ENCODE measurements around the gene ZNF157.
"Not testable (repeated sequence)": the region's sequence is repeated elsewhere in the genome, so short reads cannot be mapped to it uniquely, and the experiment has no call there.

Gene ZNF157

GRCh38 chrX:47370278-47370677 is at the start of gene ZNF157:
ZNF157 (plus strand) TSS chrX:47370578; CDS start chrX:47370669, 91 bp downstream.
- no peak for DNase-seq

- no peak for DNase-seq
Observed at GRCh38 chrX:47321386-47321785, 49.0 kb upstream of the ZNF157 start.

- DNase-seq: no peak
Observed at GRCh38 chrX:47321823-47322371, 48.5 kb upstream of the ZNF157 start.

GRCh38 chrX:47327902-47328301 is 42.5 kb upstream of the ZNF157 start:
- no peak for DNase-seq

DNA sequence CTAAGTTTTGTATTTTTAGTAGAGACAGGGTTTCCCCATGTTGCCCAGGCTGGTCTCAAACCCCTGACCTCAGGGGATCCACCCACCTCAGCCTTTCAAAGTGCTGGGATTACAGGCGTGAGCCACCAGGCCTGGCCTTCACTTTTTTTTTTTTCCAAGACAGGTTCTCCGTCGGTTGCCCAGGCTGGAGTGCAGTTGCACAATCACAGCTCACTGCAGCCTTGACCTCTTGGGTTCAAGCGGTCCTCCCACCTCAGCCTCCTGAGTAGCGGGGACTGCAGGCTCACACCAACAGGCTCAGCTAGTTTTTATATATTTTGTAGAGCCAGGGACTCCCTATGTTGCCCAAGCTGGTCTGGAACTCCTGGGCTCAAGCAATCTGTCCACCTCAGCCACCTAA is 37.6 kb upstream of the ZNF157 start:
- DNase-seq: not testable (repeated sequence)

GRCh38 chrX:47351706-47352105 is 18.7 kb upstream of the ZNF157 start:
- no peak for DNase-seq

GRCh38 chrX:47358387-47359065 is 11.9 kb upstream of the ZNF157 start:
- DNase-seq: peak; percentile 57

DNA sequence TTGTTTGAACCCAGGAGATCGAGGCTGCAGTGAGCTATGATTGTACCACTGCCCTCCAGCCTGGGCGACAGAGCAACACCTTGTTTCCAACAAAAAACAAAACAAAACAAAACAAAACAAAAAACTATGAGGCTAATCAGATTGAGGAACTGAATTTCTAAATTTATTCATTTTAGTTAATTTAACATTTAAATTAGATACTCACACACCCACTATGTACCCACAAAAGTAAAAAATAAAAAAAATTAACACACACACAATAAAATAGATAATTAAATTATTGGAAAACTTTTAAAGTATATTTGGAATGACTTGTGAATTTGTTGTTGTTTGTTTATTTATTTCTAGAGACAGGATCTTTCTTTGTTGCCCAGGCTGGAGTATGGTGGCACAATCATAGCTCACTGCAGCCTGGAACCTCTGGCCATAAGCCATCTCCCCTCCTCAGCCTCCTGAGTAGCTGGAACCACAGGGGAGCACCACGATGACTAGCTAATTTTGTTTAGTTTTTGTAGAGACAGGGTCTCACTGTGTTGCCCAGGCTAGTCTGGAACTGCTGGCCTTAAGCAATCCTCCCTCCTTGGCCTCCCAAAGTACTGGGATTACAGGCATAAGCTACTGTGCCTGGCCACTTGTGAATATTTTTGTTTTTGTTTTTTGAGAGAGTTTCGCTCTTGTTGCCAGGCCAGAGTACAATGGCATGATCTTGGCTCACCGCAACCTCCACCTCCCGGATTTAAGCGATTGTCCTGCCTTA is 9.8 kb upstream of the ZNF157 start:
- DNase-seq: no peak

DNA sequence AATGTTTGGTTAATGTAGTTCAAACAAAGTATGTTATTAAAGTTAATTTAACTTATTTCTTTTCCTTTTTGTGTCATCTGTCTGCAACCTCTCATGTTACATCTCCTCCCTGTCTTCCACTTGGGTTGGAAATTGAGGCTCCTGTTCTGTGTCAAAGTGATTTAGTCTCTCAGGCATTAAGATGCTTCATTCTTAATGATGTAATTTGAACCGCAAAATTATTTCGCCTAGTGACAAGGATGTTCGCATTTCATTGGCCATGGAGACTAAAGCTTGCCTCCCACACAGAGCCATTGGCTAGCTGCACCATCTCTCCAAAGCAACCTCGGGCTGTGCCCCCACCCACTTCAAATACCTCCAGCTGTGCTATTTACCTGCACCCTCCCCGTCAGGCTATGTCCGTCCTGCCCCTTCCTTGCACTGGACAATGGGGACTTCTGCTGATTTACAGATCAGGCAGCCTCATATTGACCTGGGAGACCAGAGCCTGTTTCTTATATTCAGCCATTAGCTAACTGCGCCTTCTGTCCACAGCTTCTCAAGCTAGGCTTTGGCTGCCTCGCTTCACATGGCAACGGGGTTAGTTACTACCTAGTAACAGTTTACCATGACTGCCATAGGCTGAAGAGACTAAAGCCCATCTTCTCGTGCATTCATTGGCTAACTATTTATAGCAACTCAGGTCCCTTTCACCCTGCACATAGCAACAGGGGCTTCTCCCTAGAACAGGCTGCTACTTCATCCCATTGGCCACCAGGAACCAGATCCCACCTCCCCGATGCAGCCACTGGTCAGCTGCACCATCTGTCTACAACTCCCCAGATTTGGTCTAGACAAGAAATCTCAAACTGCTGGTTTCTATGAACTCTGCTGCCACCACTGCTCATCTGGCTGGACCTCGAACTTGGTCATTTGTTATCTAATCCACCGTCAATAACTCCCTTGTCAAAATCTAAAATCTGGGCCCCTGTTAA is 8.6 kb upstream of the ZNF157 start:
- peak; percentile 82 for DNase-seq

DNA sequence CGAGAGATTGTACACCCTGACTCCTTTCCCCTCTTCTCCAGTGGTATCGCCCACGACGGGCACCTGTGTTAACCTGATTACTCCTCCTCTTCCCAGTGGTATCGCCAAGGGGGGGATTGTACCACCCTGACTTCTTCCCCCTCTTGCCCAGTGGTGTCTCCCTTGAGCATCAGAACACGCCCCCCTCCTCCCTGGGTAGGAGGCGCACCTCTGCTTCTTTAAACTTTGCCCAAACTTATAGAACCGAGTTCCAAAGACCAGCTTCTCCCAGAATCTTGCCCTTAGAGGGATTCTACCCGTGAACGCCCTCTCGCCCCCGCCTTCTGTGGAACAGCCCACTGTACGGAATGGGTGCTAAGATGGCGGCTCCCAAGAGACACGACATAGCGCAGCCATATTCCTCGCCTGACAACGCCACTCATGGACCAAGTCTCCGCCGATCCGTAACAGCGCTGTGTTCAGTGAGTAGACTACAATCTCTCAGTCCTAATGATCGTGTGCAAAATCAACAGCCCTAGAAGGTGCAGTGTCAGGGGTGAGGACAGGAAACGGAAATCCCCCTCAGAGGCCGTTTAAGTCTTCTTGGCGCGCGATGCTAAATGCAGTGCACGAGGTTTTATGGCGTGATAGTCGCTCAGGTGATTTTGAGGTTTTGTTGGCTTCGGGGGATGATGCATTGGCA is 4.2 kb upstream of the ZNF157 start:
- DNase-seq: peak; percentile 85

GRCh38 chrX:47373198-47373597 is 2.8 kb downstream of the ZNF157 start:
- DNase-seq: no peak

DNA sequence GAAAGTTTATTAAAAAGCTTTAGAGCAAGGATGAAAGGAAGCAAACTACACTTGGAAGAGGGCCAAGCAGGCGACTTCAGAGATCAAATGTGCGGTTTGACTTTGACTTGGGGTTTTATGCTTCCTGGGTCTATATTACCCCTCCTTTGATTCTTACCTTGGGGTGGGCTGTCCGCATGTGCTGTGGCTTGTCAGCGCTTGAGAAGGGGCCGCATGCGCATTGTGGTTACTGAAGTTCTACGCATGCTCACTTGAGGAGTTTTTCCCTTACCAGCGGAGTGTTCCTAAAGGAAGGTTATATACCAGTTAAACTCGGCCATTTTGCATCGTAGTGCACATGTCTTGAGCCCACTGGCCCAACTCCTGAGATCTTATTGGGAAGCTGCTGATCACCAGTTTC is 9.9 kb downstream of the ZNF157 start:
- DNase-seq: peak; percentile 89

- DNase-seq: not testable (repeated sequence)
Observed at GRCh38 chrX:47380837-47381236, 10.5 kb downstream of the ZNF157 start.

- DNase-seq: peak; percentile 83
Observed at GRCh38 chrX:47384502-47384901, 14.1 kb downstream of the ZNF157 start.

DNA sequence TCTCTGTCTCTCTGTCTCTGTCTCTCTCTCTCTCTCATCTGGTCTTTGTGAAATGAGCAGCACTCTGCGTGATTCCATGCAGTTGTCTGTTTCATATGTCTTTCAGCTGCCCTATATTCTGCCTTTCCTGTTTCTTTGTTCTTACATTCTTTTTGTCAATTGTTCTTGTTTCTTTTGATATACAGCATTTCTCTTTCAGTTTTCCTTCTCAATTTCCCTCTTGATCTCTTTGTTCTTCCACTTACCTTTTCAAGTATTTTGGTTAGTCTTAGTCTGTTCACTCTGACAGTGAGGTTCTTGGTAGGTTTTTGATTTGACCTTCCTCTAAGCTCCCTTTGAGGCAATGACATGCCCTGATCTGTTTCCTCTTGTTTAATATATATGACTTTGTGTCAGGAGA is 20.4 kb downstream of the ZNF157 start:
- no peak for DNase-seq

- no peak for DNase-seq
Observed at GRCh38 chrX:47413179-47413594, 42.8 kb downstream of the ZNF157 start.

DNA sequence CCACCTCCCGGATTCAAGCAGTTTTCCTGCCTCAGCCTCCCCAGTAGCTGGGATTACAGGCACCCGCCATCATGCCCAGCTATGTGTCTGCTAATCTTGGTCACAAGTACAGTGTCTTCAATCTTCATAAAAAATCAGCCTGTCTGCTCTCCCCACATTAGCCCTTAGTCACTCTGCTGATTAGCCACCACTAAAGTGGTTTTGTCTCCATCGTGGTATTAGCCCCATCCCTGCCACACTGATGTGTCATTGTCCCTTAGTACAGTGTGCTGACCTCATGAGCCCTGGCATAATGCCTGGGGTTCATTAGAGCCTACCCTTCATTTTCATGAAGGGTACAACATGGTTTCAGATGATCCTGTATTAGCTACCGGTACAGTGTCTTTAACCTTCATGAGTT is 49.9 kb downstream of the ZNF157 start:
- no peak for DNase-seq

DNA sequence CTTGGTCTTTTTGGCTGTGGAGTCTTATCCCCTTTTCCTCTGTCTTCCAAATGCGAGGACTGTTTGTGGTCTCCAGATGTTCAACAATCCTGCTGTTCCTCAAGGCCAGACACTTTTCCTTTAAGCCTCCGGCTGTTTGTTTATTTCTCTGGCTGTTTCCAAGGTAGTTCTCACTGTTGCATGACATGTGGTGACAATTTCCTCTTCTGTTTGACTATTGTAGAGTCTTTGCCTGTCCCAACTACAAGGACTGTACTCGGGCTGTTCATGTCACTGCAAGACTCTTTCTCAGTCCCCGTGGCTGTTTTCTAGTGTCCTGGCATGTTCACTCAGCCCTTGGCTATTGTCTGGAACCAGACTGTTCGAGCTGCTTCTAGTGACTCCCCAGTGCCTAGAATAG is 50.6 kb downstream of the ZNF157 start:
- DNase-seq: no peak

GRCh38 chrX:47422444-47422843 is 52.1 kb downstream of the ZNF157 start:
- no peak for DNase-seq

DNA sequence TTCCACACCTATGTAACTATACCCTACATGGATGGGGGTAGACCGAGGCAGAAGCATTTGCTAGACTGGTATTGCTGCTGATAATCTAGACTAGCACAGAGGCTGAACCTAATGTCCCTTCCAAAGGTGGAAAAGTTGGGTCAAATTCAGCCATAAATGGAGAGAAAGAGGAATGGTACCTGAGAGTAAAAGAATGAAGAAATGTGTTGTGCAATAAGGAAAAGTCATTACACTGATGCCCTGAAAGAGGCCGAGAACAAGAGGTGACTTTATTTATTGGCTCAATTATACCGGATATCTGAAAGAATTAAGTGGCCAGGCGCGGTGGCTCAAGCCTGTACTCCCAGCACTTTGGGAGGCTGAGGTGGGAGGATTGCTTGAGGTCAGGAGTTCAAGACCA is 60.5 kb downstream of the ZNF157 start:
- DNase-seq: no peak

DNA sequence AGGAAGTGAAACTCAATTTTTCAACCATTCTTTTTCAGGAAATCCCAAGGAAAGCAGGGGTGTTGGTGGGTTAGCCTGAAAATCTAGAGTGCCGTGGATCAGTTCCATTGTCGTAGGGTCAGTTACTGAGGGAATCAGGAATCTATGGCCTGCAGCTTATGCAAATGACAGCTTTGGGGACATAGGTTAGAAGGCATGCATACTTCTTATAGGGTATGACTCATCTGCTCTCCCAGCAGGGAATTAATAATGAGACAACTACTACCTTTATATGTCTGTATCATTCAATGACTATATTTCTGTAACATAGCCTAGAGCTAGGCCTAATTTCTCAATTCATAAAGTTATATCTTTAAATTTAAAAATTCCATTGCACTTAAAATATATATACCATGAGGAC is 76.1 kb downstream of the ZNF157 start:
- DNase-seq: no peak

DNA sequence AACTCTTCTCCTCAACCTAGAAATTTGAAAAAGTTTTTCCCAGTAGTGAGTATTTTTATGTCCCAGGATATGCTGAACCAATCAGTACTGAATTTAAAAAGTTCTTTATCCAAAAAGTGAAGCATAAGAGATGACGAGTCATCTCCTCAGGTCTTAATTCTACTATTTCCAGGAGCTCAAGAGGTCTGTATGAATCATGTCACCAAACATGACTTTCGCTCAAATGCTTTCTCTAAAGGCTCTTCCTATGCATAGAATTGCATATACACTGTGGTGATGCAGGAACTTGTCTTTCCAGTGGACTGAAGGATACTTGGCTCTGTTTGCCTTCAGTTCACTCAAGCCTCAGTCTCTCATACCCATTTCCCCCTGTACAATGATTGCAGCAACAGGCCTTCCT is 76.6 kb downstream of the ZNF157 start:
- no peak for DNase-seq

Measured in CD4-positive, alpha-beta T cell treated with Interleukin-17A for 1 hour (primary cell).